GM12872 (cell line): Measurements from ENCODE around the gene EIF5A.
A peak's percentile ranks its signal among the peaks of the same experiment; 100 is the strongest.

Source experiments
- TF ChIP-seq, protein P1 (sequence below): IDR thresholded peaks from 3 replicates; pipeline ENCODE4 v1.5.1; 2011; ENCODE audit warnings: low read depth, mild to moderate bottlenecking, low read length, moderate library complexity; ENCODE audit not compliant: insufficient read depth

EIF5A gene

GRCh38 chr17:7294614-7295153 lies 12.7 kb upstream of the EIF5A start, which contains the start of gene YBX2:
TSS of gene YBX2 (minus strand) at chr17:7294639. CDS start at chr17:7294500, 139 bp downstream.
- TF ChIP-seq, protein P1, sequence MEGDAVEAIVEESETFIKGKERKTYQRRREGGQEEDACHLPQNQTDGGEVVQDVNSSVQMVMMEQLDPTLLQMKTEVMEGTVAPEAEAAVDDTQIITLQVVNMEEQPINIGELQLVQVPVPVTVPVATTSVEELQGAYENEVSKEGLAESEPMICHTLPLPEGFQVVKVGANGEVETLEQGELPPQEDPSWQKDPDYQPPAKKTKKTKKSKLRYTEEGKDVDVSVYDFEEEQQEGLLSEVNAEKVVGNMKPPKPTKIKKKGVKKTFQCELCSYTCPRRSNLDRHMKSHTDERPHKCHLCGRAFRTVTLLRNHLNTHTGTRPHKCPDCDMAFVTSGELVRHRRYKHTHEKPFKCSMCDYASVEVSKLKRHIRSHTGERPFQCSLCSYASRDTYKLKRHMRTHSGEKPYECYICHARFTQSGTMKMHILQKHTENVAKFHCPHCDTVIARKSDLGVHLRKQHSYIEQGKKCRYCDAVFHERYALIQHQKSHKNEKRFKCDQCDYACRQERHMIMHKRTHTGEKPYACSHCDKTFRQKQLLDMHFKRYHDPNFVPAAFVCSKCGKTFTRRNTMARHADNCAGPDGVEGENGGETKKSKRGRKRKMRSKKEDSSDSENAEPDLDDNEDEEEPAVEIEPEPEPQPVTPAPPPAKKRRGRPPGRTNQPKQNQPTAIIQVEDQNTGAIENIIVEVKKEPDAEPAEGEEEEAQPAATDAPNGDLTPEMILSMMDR = no peak

- TF ChIP-seq, protein P1 = no peak
These were observed 11.9 kb upstream of the EIF5A start for GRCh38 chr17:7295230-7296180.

GRCh38 chr17:7296189-7296861 lies 11.1 kb upstream of the EIF5A start:
- TF ChIP-seq, protein P1 = peak; percentile 82

- TF ChIP-seq, protein P1 = no peak
These were observed 3.2 kb upstream of the EIF5A start for GRCh38 chr17:7304179-7304578.

DNA sequence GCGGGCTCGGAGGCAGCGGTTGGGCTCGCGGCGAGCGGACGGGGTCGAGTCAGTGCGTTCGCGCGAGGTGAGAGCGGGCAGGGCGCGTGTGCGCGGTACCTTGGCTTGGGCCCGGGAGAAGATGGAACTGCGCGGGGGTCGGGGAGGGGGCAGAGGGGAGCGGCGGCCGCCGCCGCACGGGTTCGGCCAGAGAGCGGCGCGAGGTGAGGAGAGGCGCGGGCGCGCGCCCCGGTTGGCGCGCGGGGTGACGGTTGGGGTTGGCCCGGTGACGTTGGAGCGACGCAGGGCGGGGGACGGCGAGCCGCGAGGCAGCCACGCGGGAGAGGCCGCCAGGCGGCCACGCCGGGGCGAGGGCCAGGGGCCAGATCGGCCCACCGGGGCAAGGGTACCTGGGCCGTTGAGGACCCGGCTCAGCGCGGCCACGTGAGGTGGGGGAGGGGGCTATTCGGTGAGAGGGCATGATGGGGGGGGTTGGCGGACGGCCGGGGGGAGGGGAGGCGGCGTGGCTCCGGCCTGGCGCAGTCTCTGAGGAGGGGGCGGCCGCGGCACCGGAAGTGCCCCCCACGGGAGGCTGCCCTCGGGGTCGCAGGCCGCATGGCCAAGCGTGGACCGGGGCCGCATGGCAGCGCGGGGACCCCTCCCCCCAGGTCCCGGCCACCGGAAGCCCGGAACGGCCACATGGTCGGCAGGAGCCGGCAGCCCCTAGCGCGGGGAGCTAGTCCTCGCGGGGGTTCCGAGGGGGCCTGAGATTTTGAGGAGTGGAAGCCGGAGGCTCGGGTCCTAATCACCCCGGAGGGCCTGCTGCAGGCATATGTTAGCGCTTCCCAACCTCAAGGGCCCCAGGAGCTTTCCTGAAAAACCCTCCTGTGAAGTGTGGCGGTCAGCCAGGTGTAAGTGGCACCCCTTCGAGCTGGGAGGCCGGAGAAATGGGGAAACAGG lies 527 bp downstream of the EIF5A start:
- TF ChIP-seq, protein P1 = no peak

DNA sequence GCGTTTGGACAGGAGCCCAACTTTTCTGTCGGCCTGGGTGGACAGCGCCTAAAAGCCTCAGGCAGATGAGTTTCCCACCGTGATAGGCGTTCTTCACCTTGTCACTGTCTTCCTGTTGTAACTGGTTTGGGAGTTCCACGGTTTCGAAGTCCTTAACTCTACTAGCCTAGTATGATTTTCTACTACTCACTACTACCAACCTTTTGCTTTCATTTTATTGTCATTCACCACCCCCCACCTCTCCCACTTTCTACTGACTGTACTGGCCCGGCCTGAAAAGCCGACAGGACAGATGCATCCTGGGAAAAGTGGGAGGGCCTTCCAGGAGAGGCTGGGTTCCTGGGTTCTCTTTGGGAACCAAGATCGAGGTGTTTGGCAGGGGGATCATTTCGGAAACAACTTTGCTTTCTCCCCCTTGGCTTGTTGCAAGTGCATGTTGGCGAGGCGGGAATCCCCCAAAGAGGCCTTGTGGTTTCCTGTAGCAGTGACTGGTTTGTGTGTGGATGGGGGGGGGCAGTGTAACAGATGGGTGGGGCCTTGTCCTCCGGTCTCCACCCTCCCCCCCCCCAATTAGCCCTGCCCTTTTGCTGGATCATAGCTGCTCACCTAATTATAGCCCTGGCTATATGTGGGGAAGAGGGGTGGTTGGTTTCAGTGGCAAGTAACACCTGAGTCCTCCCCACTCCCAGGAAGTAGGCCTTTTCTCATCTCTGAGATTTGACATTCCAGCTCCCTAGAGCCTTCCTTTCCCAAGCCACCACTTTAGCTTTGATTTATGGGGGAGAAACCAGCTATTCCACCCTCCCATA lies 1.4 kb downstream of the EIF5A start:
- TF ChIP-seq, protein P1 = no peak
